ENCODE measurements around the gene TSC22D2.

Gene TSC22D2

GRCh38 chr3:150412561-150413231 is 4.6 kb downstream of the TSC22D2 start:
- DNase-seq: no peak

GRCh38 chr3:150414258-150414657 is 6.2 kb downstream of the TSC22D2 start:
- peak; percentile 64 for DNase-seq

DNA sequence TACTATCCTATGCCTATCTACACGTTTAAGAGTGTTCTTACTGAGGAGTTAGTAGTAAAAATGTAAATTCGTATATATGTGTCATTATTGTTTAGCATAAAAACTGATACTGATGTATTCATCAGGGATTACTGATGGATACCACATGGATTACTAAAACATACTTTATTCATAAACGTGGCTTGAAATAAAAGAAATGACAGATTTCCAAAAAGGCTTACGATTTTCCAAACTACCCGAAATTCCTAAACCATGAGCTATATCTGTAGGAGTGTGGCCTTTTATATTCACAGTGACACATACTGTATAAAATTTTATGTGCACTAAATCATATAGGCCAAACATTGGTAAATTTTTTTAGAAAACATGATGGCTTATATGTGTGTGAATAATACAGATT is 6.9 kb downstream of the TSC22D2 start:
- DNase-seq: no peak

GRCh38 chr3:150419076-150419868 is 11.2 kb downstream of the TSC22D2 start:
- DNase-seq: no peak

DNA sequence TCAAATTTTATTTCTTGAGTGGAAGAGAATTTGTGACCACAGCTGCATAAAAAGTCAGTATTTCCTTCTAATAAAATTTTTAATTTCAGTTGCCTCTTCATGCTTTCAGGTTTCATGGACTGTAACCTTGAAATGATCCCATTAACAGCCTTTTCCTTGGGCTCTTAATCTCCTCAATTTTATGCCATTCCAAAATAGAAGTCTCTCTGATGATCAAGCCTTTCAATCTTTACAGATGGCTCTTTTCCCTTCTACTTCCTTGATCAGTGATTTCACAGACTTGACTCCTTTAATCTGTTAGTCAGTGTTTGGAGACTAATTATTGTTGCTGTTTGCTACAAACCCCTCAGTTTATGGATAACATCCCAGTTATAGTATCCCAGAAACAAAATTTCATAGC is 11.9 kb downstream of the TSC22D2 start:
- DNase-seq: no peak

DNA sequence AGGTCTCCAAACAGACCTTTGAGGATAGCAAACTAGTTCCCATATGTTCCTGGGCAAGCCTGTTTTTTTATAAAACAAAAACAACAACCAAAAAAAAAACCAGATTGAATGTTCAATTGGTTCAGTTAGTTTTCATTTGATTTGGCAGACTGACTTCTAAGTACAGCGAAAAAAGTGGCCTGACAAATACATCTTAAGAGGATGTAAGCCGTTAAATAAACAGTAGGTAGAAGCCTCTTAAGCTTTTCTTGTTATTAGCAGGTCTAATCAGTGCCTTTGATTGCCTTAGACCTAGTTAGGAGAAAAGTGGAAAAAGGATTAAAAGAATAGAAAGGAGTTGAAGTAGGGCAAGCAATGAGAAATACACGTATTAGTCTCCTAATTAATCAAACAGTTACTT is 13.2 kb downstream of the TSC22D2 start:
- DNase-seq: no peak

- DNase-seq: no peak
These were observed 13.9 kb downstream of the TSC22D2 start for GRCh38 chr3:150421799-150422548.

GRCh38 chr3:150422907-150423306 is 14.8 kb downstream of the TSC22D2 start:
- no peak for DNase-seq

DNA sequence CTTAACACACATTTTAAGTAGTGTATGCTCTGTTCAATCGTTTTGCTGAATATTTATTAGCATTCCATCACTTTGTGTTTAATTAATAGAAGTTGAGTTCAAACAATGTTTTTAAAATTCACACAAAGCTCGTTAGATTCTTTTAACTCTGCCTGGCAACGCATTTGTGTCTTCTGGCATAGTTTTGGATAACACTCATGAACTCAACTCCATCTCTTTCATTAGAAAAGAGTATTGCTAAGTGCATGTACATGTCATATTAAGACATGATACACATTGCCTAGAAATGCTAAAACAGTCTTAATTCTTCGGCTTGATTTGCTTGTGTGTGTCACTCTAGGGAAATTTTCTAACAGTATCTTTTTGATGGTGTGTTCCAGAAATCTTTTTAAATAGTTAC is 15.7 kb downstream of the TSC22D2 start:
- DNase-seq: no peak

DNA sequence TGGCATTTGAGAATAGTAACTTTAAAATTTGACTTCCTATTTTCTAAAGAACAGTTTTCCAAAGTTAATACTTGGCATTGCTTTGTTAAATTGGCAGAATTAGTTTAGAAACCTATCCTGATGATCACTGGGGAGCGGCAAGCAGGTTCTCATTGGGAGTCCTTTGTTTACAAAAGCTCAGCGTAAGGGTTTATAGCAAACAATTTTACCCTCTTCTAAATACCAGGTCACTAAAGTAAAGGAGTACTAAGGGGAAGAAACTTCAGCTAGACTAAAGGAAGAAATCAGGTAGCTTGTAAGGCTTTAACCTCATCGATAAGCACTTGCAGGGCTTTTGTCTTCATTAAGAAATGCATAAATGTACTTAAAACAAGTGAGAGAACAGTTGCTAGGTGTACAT is 18.2 kb downstream of the TSC22D2 start:
- no peak for DNase-seq

DNA sequence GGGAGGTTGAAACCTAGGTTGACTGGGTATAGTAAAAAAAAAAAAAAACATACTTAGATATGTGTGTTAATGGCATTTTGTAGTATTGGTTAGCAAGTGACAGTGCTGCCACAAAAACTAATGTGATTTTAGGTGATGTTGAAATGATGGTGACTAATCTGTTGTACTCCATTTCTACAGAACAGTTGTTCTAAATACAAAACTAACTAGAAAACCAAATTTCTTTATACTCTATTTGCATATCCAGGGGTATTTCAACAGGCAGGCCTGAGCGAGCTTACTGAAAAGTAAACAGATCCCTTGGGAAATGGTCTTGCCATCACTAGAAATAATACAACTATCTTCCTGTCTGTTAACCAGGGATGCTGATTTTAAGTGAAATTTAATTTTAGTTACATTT is 20.5 kb downstream of the TSC22D2 start:
- DNase-seq: no peak

GRCh38 chr3:150429767-150430671 is 21.9 kb downstream of the TSC22D2 start:
- no peak for DNase-seq

GRCh38 chr3:150433347-150433746 is 25.2 kb downstream of the TSC22D2 start:
- no peak for DNase-seq

DNA sequence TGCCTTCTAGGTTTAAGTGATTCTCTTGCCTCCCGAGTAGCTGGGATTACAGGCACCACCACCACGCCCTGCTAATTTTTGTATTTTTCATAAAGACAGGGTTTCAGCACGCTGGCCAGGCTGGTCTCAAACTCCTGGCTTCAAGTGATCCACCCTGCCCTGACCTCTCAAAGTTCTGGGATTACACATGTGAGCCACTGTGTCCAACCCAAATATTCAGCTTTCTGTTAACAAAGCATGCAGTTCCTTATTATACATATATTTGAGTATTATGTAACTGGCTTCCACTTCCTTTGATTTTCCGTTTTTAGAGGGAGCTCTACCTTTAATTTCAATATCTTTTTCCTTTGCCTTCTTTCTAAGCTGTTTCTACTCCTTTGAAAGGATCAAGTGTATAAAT is 26.1 kb downstream of the TSC22D2 start:
- no peak for DNase-seq

DNA sequence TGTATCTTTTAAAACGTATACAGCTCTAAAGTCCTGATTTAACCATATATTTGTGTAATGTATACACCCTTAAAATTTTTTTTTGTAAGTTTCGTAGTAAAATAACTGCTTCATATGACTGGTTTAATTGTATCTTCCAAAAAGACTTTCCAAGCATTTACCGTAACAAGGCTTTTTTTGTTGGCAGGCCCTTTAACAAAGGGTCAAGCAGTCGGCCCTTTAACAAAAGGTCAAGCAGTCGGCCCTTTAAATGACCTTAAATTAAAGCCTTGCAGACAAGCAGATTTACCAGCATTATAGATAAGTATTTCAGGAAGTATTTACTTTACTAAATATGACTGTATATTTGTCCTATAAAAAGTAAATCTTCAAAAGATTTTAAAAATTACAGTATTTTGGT is 28.1 kb downstream of the TSC22D2 start:
- DNase-seq: no peak

GRCh38 chr3:150439657-150440056 is 31.6 kb downstream of the TSC22D2 start:
- DNase-seq: no peak

GRCh38 chr3:150443331-150443741 is 35.2 kb downstream of the TSC22D2 start:
- DNase-seq: no peak

GRCh38 chr3:150444371-150444770 is 36.3 kb downstream of the TSC22D2 start:
- DNase-seq: no peak

GRCh38 chr3:150446470-150446977 is 38.4 kb downstream of the TSC22D2 start:
- no peak for DNase-seq

- DNase-seq: no peak
These were observed 39.0 kb downstream of the TSC22D2 start for GRCh38 chr3:150447084-150447483.

DNA sequence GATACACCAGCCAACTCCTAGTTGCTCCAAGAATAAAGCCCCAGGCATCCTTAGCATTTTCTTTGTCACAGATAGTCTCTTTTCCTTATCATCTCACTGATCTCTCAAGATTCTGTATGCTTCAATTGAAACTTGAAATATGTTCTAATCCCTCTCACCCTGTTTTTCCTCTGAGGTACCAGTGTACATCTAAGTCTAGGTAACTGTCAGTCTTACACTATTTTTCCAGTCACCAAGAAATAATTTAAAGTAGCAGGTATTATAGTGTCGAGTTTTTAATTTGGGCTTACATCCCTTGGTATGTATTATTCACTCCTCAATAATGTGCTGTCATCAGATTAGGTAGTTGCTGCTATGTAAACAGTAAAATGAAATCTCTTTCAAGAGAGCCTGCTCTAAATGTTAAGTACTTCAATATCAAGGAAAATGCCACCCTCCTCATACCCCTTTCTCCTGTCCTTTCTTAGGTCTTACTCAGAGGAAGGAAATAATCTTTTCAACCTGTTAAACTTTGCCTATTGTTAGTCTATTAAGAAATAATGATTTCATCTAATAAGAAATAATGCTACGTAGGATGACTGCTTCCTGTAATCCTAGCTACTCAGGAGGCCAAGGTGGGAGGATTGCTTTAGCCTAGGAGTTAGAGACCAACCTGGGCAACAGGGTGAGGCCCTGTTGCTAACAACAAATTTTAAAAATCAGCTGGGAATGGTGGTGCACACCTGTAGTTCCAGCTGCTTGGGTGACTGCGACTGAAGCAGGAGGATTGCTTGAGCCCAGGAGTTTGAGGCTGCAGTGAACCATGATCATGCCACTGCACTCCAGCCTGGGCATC is 39.8 kb downstream of the TSC22D2 start:
- DNase-seq: no peak

Measured in femur (tissue), 1 donor.